Natural killer cell (primary cell): ENCODE measurements around the gene SNX9. TPM values are rescaled to one million over a fixed set of nuclear protein-coding genes. Genes with fewer than 3 reads are reported as not detected.

Experiments used
- ATAC-seq, 3 donors: fragments of 150-1000 bp in 2 of 3; fragments of 200-7000 bp in 1 of 3; cut with Tn5 transposase; 1 replicate in 1 of 3; 2 replicates in 2 of 3; pipeline ENCODE4 v1.10.0; 2021; ENCODE audit warnings: mild to moderate bottlenecking in 2 of 3, moderate library complexity in 2 of 3
- DNase-seq, 2 donors: peaks; one replicate each; pipeline versions ENCODE4 v3.0.0 to v3.0.0-alpha.2; 2013 to 2021; ENCODE audit warnings: mixed read lengths in 1 of 2
- H3K27ac ChIP-seq: one replicate; pipeline ENCODE4 v1.5.1; 2013; ENCODE audit warnings: mild to moderate bottlenecking, low read length
- H3K27me3 ChIP-seq: one replicate; pipeline ENCODE4 v1.6.1; 2013; ENCODE audit warnings: low read length; ENCODE audit not compliant: control insufficient read depth, insufficient read depth
- H3K36me3 ChIP-seq: one replicate; pipeline ENCODE4 v1.6.1; 2013; ENCODE audit warnings: low read length; ENCODE audit not compliant: control insufficient read depth, insufficient read depth
- H3K4me1 ChIP-seq: one replicate; pipeline ENCODE4 v1.6.1; 2013; ENCODE audit warnings: low read length; ENCODE audit not compliant: control insufficient read depth, insufficient read depth
- H3K4me3 ChIP-seq: one replicate; pipeline ENCODE4 v1.5.1; 2013; ENCODE audit warnings: low read length
- H3K9me3 ChIP-seq: one replicate; pipeline ENCODE4 v1.6.1; 2013; ENCODE audit warnings: low read length; ENCODE audit not compliant: control insufficient read depth, insufficient read depth
- H3K27ac Mint-ChIP-seq, 2 donors: one replicate each; pipeline ENCODE4 v1.8.0; 2022; ENCODE audit warnings: mild to moderate bottlenecking in 2 of 2, mixed read lengths in 2 of 2, moderate library complexity in 1 of 2
- H3K27me3 Mint-ChIP-seq, 2 donors: one replicate each; pipeline ENCODE4 v1.8.0; 2022; ENCODE audit warnings: low read depth in 2 of 2, mixed read lengths in 2 of 2
- H3K36me3 Mint-ChIP-seq: one replicate; pipeline ENCODE4 v1.8.0; 2022; ENCODE audit warnings: mixed read lengths
- H3K4me1 Mint-ChIP-seq, 2 donors: one replicate each; pipeline ENCODE4 v1.8.0; 2022; ENCODE audit warnings: mixed read lengths in 2 of 2
- H3K4me3 Mint-ChIP-seq: one replicate; pipeline ENCODE4 v1.8.0; 2022; ENCODE audit warnings: mild to moderate bottlenecking, moderate library complexity, mixed read lengths
- H3K9me3 Mint-ChIP-seq, 2 donors: one replicate each; pipeline ENCODE4 v1.8.0; 2022; ENCODE audit warnings: mixed read lengths in 2 of 2
- CTCF ChIP-seq: fragments of 200-600 bp; IDR thresholded peaks from one replicate; pipeline ENCODE4 v1.8.0; 2022; ENCODE audit warnings: antibody characterized with exemption
- WGBS: methylation state at CpG from one replicate; pipeline ENCODE4 v1.1.7; 2013; ENCODE audit warnings: missing lambda C conversion rate; ENCODE audit not compliant: insufficient coverage; 5-methylcytosine and 5-hydroxymethylcytosine counted together
- intact Hi-C: fragments of 100-400 bp; cut with micrococcal nuclease; formaldehyde crosslinking; loops from one replicate; pipeline ENCODE4 v1.14.2; 2022
- total RNA-seq, 4 donors: library from RNA; stranded (reverse); fragments of 120-200 nt in 1 of 4; gene quantifications; one replicate each; pipeline versions ENCODE4 v1.2.3 to v1.2.4, GENCODE V29; 2013 to 2022

SNX9 gene
- total RNA-seq, 3 donors from 2014 or later (not counting 1 experiment from before 2014, with no cell fraction given): 6.0 to 9.7 (median 7.3) TPM

- intact Hi-C loops: loop anchor here (1.0 kb wide), 2 partner anchors 46 to 92 kb away; no protein-coding TSS in a partner anchor
- H3K9me3 ChIP-seq: no peaks in the 10 kb centered on the region
- H3K36me3 Mint-ChIP-seq: no peaks in the 10 kb centered on the region
- peak overlapping the region; percentile 65 to 77 for H3K27ac Mint-ChIP-seq
- H3K36me3 ChIP-seq: no peaks in the 10 kb centered on the region
- DNase-seq: peak in 1 of 2 donors; percentile 43
- no peaks in the 10 kb centered on the region for H3K27me3 ChIP-seq
- H3K4me1 Mint-ChIP-seq: peaks cover 46 to 48% of the 10 kb centered on the region in 2 donors
- no peak overlapping the region for H3K27ac ChIP-seq
- peak in 2 of 3 donors; percentile 6 to 7 for ATAC-seq
- H3K4me1 ChIP-seq: peaks cover 39% of the 10 kb centered on the region
- peak overlapping the region; percentile 87 for H3K4me3 Mint-ChIP-seq
- no peaks in the 10 kb centered on the region for H3K9me3 Mint-ChIP-seq
- no peak for TF ChIP-seq CTCF
- H3K4me3 ChIP-seq: peak overlapping the region; percentile 58
- 17% methylated on average over 19 of the region's 19 CpGs for WGBS
- H3K27me3 Mint-ChIP-seq: no peaks in the 10 kb centered on the region
Observed at GRCh38 chr6:157980288-157981131, 157.5 kb downstream of the SNX9 start.

DNA sequence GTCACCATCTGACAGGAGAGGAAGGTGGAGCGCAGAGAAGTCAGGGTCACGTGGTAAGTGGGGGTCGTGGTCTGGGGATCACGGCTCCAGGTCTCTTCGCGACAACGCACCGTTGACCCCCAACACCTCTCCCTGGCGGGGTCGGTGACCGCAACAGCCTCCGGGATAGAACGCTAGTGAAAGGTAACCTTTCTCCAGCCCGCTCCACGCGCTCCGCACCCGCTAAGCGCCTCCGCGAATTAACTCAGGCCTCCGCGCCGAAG, 158.0 kb downstream of the SNX9 start:
- no peak for DNase-seq
- Mint-ChIP-seq H3K27me3 (no peaks in the 10 kb centered on the region), H3K4me3 (peak overlapping the region; percentile 87), H3K4me1 (peaks cover 48 to 49% of the 10 kb centered on the region in 2 donors), H3K9me3 (no peaks in the 10 kb centered on the region), H3K27ac (peak overlapping the region; percentile 65 to 77), H3K36me3 (no peaks in the 10 kb centered on the region)
- Histone ChIP-seq H3K4me3 (peak overlapping the region; percentile 58), H3K4me1 (peaks cover 40% of the 10 kb centered on the region), H3K27ac (no peak overlapping the region), H3K9me3 (no peaks in the 10 kb centered on the region), H3K36me3 (no peaks in the 10 kb centered on the region), H3K27me3 (no peaks in the 10 kb centered on the region)
- intact Hi-C loops: loop anchor here (1.0 kb wide), 2 partner anchors 45 to 91 kb away; no protein-coding TSS in a partner anchor
- no peak for TF ChIP-seq CTCF
- no peak for ATAC-seq
- WGBS: 3% methylated on average over 24 of the region's 24 CpGs

GRCh38 chr6:157981395-157982101, 158.5 kb downstream of the SNX9 start, which contains the start of gene SYNJ2:
Gene SYNJ2, plus strand, starts transcription at chr6:157981863. Its CDS starts 99 bp downstream, at chr6:157981962.
- Mint-ChIP-seq H3K4me3 (peak within 1 kb of the TSS; percentile 87), H3K4me1 (peaks cover 48 to 49% of the 10 kb centered on the region in 2 donors), H3K27ac (peak within 1 kb of the TSS; percentile 65 to 77), H3K27me3 (no peaks in the 10 kb centered on the region), H3K36me3 (no peaks in the 10 kb centered on the region), H3K9me3 (no peaks in the 10 kb centered on the region)
- intact Hi-C loops: loop anchor here (1.0 kb wide), 2 partner anchors 45 to 91 kb away; no protein-coding TSS in a partner anchor
- under 1% methylated on average over 86 of the region's 86 CpGs for WGBS
- peak; percentile 52 for TF ChIP-seq CTCF
- no peaks in the 10 kb centered on the region for H3K27me3 ChIP-seq
- ATAC-seq: peak; percentile 80 to 90 (median 83)
- H3K9me3 ChIP-seq: no peaks in the 10 kb centered on the region
- no peak within 1 kb of the TSS for H3K27ac ChIP-seq
- H3K4me3 ChIP-seq: peak within 1 kb of the TSS; percentile 63
- peaks cover 40% of the 10 kb centered on the region for H3K4me1 ChIP-seq
- peak; percentile 67 to 91 for DNase-seq
- H3K36me3 ChIP-seq: no peaks in the 10 kb centered on the region
